ENCODE measurements around the gene CEP104.
"Not testable (repeated sequence)": the region's sequence is repeated elsewhere in the genome, so short reads cannot be mapped to it uniquely, and the experiment has no call there.

GRCh38 chr1:3804627-3804944, 52.4 kb downstream of the CEP104 start:
- TF ChIP-seq POLR2A (IDR thresholded peaks at IDR 0.05) = not testable (repeated sequence)
- TF ChIP-seq, protein P1, sequence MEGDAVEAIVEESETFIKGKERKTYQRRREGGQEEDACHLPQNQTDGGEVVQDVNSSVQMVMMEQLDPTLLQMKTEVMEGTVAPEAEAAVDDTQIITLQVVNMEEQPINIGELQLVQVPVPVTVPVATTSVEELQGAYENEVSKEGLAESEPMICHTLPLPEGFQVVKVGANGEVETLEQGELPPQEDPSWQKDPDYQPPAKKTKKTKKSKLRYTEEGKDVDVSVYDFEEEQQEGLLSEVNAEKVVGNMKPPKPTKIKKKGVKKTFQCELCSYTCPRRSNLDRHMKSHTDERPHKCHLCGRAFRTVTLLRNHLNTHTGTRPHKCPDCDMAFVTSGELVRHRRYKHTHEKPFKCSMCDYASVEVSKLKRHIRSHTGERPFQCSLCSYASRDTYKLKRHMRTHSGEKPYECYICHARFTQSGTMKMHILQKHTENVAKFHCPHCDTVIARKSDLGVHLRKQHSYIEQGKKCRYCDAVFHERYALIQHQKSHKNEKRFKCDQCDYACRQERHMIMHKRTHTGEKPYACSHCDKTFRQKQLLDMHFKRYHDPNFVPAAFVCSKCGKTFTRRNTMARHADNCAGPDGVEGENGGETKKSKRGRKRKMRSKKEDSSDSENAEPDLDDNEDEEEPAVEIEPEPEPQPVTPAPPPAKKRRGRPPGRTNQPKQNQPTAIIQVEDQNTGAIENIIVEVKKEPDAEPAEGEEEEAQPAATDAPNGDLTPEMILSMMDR (IDR thresholded peaks at IDR 0.05) = not testable (repeated sequence)
